HFFc6 (cell line): Measurements from ENCODE around the gene PRDM11. TPM values are rescaled to one million over a fixed set of nuclear protein-coding genes. Genes with fewer than 3 reads are reported as not detected.
A peak's percentile ranks its signal among the peaks of the same experiment; 100 is the strongest.

Source experiments
- DNase-seq: peaks from one replicate; pipeline ENCODE4 v3.0.0-alpha.2; 2018
- H3K27ac Mint-ChIP-seq: 2 replicates; pipeline ENCODE4 v1.8.0; 2020; ENCODE audit warnings: mild to moderate bottlenecking, mixed read lengths
- H3K27me3 Mint-ChIP-seq: 2 replicates; pipeline ENCODE4 v1.8.0; 2021; ENCODE audit warnings: mild to moderate bottlenecking, moderate library complexity, mixed read lengths; ENCODE audit not compliant: insufficient read depth
- H3K36me3 Mint-ChIP-seq: 2 replicates; pipeline ENCODE4 v1.8.0; 2021; ENCODE audit warnings: low read depth, mixed read lengths
- H3K4me1 Mint-ChIP-seq: 2 replicates; pipeline ENCODE4 v1.8.0; 2020; ENCODE audit warnings: low read depth, mixed read lengths
- H3K4me3 Mint-ChIP-seq: 2 replicates; pipeline ENCODE4 v1.8.0; 2020; ENCODE audit warnings: mild to moderate bottlenecking, moderate library complexity, mixed read lengths
- H3K9me3 Mint-ChIP-seq: 2 replicates; pipeline ENCODE4 v1.8.0; 2020; ENCODE audit warnings: mild to moderate bottlenecking, mixed read lengths
- total RNA-seq, 6 experiments: library from RNA; stranded (reverse); fragmentation: NEBNext Ultra II Directional; extraction: Animal tissue kit (Norgen Biotek cat#: 25700); gene quantifications; 2 replicates in 1 of 6; 3 replicates in 5 of 6; pipeline ENCODE4 v1.2.3, GENCODE V29; 2021
- TF ChIP-seq, protein P1 (sequence below): fragments of 200-600 bp; sonication (generic); IDR thresholded peaks from 2 replicates; pipeline ENCODE4 v1.5.0; 2021; ENCODE audit warnings: antibody characterized with exemption, mild to moderate bottlenecking

Gene PRDM11
- total RNA-seq, 6 experiments from 2014 or later, result 2.0 to 5.6 (median 2.7) TPM

DNA sequence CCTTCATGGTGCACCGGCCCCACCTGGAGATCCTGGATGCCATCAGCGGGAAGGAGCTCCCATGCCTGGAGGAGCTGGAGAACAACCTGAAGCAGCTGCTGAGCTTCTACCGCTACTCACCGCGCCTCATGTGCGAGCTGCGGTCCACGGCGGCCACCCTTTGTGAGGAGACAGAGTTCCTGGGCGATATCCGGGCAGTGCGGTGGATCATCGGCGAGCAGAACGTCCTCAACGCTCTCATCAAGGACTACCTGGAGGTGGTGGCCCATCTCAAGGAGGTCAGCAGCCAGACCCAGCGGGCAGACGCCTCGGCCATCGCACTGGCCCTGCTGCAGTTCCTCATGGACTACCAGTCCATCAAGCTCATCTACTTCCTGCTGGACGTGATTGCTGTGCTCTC is 80.5 kb downstream of the PRDM11 start:
- DNase-seq, result no peak
- no peak overlapping the region for H3K27ac Mint-ChIP-seq
- H3K36me3 Mint-ChIP-seq, result no peaks in the 10 kb centered on the region
- no peaks in the 10 kb centered on the region for H3K9me3 Mint-ChIP-seq
- H3K4me3 Mint-ChIP-seq, result no peak overlapping the region
- TF ChIP-seq, protein P1, sequence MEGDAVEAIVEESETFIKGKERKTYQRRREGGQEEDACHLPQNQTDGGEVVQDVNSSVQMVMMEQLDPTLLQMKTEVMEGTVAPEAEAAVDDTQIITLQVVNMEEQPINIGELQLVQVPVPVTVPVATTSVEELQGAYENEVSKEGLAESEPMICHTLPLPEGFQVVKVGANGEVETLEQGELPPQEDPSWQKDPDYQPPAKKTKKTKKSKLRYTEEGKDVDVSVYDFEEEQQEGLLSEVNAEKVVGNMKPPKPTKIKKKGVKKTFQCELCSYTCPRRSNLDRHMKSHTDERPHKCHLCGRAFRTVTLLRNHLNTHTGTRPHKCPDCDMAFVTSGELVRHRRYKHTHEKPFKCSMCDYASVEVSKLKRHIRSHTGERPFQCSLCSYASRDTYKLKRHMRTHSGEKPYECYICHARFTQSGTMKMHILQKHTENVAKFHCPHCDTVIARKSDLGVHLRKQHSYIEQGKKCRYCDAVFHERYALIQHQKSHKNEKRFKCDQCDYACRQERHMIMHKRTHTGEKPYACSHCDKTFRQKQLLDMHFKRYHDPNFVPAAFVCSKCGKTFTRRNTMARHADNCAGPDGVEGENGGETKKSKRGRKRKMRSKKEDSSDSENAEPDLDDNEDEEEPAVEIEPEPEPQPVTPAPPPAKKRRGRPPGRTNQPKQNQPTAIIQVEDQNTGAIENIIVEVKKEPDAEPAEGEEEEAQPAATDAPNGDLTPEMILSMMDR, result no peak
- H3K4me1 Mint-ChIP-seq, result no peaks in the 10 kb centered on the region
- H3K27me3 Mint-ChIP-seq, result peaks cover 20% of the 10 kb centered on the region

DNA sequence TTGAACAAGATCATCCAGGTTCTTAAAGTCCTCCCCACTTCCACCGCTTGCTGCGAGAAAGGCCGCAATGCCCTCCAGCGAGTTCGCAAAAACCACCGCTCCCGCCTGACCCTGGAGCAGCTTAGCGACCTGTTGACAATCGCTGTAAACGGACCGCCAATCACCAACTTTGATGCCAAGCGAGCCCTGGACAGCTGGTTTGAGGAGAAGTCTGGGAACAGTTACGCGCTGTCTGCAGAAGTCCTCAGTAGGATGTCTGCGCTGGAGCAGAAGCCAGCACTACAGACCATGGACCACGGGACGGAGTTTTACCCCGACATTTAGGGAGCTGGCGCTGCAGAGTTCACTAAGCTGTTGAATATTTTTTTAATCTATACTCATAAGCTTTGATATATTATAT is 81.4 kb downstream of the PRDM11 start:
- Mint-ChIP-seq H3K27ac (no peak overlapping the region), H3K27me3 (peaks cover 20% of the 10 kb centered on the region), H3K36me3 (no peaks in the 10 kb centered on the region), H3K9me3 (no peaks in the 10 kb centered on the region), H3K4me1 (no peaks in the 10 kb centered on the region), H3K4me3 (no peak overlapping the region)
- TF ChIP-seq, protein P1, result no peak
- DNase-seq, result no peak

GRCh38 chr11:45229401-45230020 is 83.1 kb downstream of the PRDM11 start:
- peaks cover 19% of the 10 kb centered on the region for H3K27me3 Mint-ChIP-seq
- TF ChIP-seq, protein P1, result no peak
- DNase-seq, result no peak
- H3K4me3 Mint-ChIP-seq, result no peak overlapping the region
- H3K27ac Mint-ChIP-seq, result no peak overlapping the region
- no peaks in the 10 kb centered on the region for H3K9me3 Mint-ChIP-seq
- H3K36me3 Mint-ChIP-seq, result no peaks in the 10 kb centered on the region
- H3K4me1 Mint-ChIP-seq, result no peaks in the 10 kb centered on the region

- no peaks in the 10 kb centered on the region for H3K9me3 Mint-ChIP-seq
Measured at GRCh38 chr11:45232341-45233080, 86.1 kb downstream of the PRDM11 start.

GRCh38 chr11:45233121-45233803 is 86.8 kb downstream of the PRDM11 start:
- Mint-ChIP-seq H3K27ac (no peak overlapping the region), H3K36me3 (no peaks in the 10 kb centered on the region), H3K4me3 (no peak overlapping the region), H3K27me3 (peaks cover 25% of the 10 kb centered on the region), H3K9me3 (no peaks in the 10 kb centered on the region), H3K4me1 (no peaks in the 10 kb centered on the region)
- TF ChIP-seq, protein P1, result peak; percentile 85
- peak; percentile 32 for DNase-seq

More at GRCh38 chr11:45232341-45233080, 86.1 kb downstream of the PRDM11 start:
- Mint-ChIP-seq H3K36me3 (no peaks in the 10 kb centered on the region), H3K4me3 (no peak overlapping the region), H3K27ac (no peak overlapping the region), H3K27me3 (peaks cover 21% of the 10 kb centered on the region), H3K4me1 (no peaks in the 10 kb centered on the region)
- no peak for DNase-seq
- TF ChIP-seq, protein P1, result no peak
